GM19463 (cell line): ENCODE results near the gene MINDY1.
A peak's percentile ranks its signal among the peaks of the same experiment; 100 is the strongest.

Source experiments
- ATAC-seq: cut with Tn5 transposase; IDR thresholded peaks from one replicate; pipeline ENCODE4 v1.9.1; 2021; ENCODE audit warnings: mild to moderate bottlenecking, moderate library complexity; ENCODE audit not compliant: unreplicated experiment

Gene MINDY1

GRCh38 chr1:151006327-151007052 is at the start of gene MINDY1:
TSS of gene MINDY1 (minus strand) at chr1:151006902. CDS start at chr1:151002617, 4,285 bp downstream.
- peak; percentile 64 for ATAC-seq

GRCh38 chr1:151056149-151056548 is 49.4 kb upstream of the MINDY1 start:
- no peak for ATAC-seq

- no peak for ATAC-seq
Observed at GRCh38 chr1:151055581-151055980, 48.9 kb upstream of the MINDY1 start.

- no peak for ATAC-seq
Observed at GRCh38 chr1:151054971-151055547, 48.4 kb upstream of the MINDY1 start.

GRCh38 chr1:151051356-151052009 is 44.8 kb upstream of the MINDY1 start:
- ATAC-seq, result no peak

GRCh38 chr1:151050051-151050688 is 43.5 kb upstream of the MINDY1 start:
- no peak for ATAC-seq

GRCh38 chr1:151049458-151049857 is 42.8 kb upstream of the MINDY1 start:
- no peak for ATAC-seq

GRCh38 chr1:151048645-151049032 is 41.9 kb upstream of the MINDY1 start:
- ATAC-seq, result no peak

- ATAC-seq, result peak; percentile 58
Observed at GRCh38 chr1:151047925-151048644, 41.4 kb upstream of the MINDY1 start.

GRCh38 chr1:151047591-151047924 is 40.9 kb upstream of the MINDY1 start, which contains the start of gene C1orf56:
TSS of gene C1orf56 (plus strand) at chr1:151047751. CDS start at chr1:151047848, 97 bp downstream.
- ATAC-seq, result peak; percentile 52

- ATAC-seq, result no peak
Observed at GRCh38 chr1:151043163-151043562, 36.5 kb upstream of the MINDY1 start.

GRCh38 chr1:151039521-151039920 is 32.8 kb upstream of the MINDY1 start:
- ATAC-seq, result no peak

GRCh38 chr1:151037032-151037431 is 30.3 kb upstream of the MINDY1 start:
- no peak for ATAC-seq

- ATAC-seq, result no peak
Observed at GRCh38 chr1:151036356-151036755, 29.7 kb upstream of the MINDY1 start, which contains the start of gene BNIPL. TSS of gene BNIPL (plus strand) at chr1:151036586. CDS start at chr1:151036726, 140 bp downstream.

- no peak for ATAC-seq
Observed at GRCh38 chr1:151035167-151035566, 28.5 kb upstream of the MINDY1 start.

GRCh38 chr1:151032164-151032563 is 25.5 kb upstream of the MINDY1 start:
- ATAC-seq, result no peak

GRCh38 chr1:151026460-151026859 is 19.8 kb upstream of the MINDY1 start:
- ATAC-seq, result no peak

GRCh38 chr1:151024540-151025146 is 17.9 kb upstream of the MINDY1 start:
- no peak for ATAC-seq

- no peak for ATAC-seq
Observed at GRCh38 chr1:151013518-151013917, 6.8 kb upstream of the MINDY1 start.

- ATAC-seq, result no peak
Observed at GRCh38 chr1:151012684-151013471, 6.2 kb upstream of the MINDY1 start.
